Loucy (cell line): ENCODE measurements around the gene HTR2A.

Experiments used
- H2AFZ ChIP-seq: fragments of 200-600 bp; sonication (generic); 2 replicates; pipeline ENCODE4 v1.6.0; 2016; ENCODE audit warnings: antibody characterized with exemption, mild to moderate bottlenecking, low read length, moderate library complexity
- H3F3A ChIP-seq: fragments of 200-600 bp; 2 replicates; pipeline ENCODE4 v1.6.0; 2016; ENCODE audit warnings: antibody characterized with exemption, low read depth, mild to moderate bottlenecking
- H3K27me3 ChIP-seq: fragments of 200-600 bp; sonication (generic); 2 replicates; pipeline ENCODE4 v1.6.1; 2014; ENCODE audit warnings: low read length, mild to moderate bottlenecking; ENCODE audit not compliant: insufficient read depth, poor library complexity, severe bottlenecking
- H3K36me3 ChIP-seq: fragments of 200-600 bp; sonication (generic); 2 replicates; pipeline ENCODE4 v1.6.1; 2016; ENCODE audit warnings: low read length; ENCODE audit not compliant: insufficient read depth
- H3K4me1 ChIP-seq: fragments of 200-600 bp; sonication (generic); 2 replicates; pipeline ENCODE4 v1.5.1; 2014; ENCODE audit warnings: low read length, mild to moderate bottlenecking; ENCODE audit not compliant: insufficient read depth, poor library complexity, severe bottlenecking
- H3K4me2 ChIP-seq: fragments of 200-600 bp; sonication (generic); 2 replicates; pipeline ENCODE4 v1.6.0; 2014; ENCODE audit warnings: antibody characterized with exemption, low read length, low read depth, mild to moderate bottlenecking; ENCODE audit not compliant: poor library complexity, severe bottlenecking
- H3K4me3 ChIP-seq: fragments of 200-600 bp; sonication (generic); 2 replicates; pipeline ENCODE4 v1.5.1; 2014; ENCODE audit warnings: low read length, mild to moderate bottlenecking, mixed read lengths; ENCODE audit not compliant: poor library complexity, severe bottlenecking
- H3K79me2 ChIP-seq: fragments of 200-600 bp; sonication (generic); 2 replicates; pipeline ENCODE4 v1.6.1; 2014; ENCODE audit warnings: low read length; ENCODE audit not compliant: insufficient read depth
- H3K9ac ChIP-seq: fragments of 200-600 bp; sonication (generic); 2 replicates; pipeline ENCODE4 v1.6.0; 2014; ENCODE audit warnings: mild to moderate bottlenecking, low read depth, low read length, moderate library complexity; ENCODE audit not compliant: poor library complexity, severe bottlenecking
- H3K9me2 ChIP-seq: fragments of 200-600 bp; sonication (generic); replicated peaks from 2 replicates; pipeline ENCODE4 v1.6.1; 2016; ENCODE audit warnings: low read depth, low read length, mixed read lengths
- H3K9me3 ChIP-seq: fragments of 200-600 bp; sonication (generic); 2 replicates; pipeline ENCODE4 v1.6.1; 2014; ENCODE audit warnings: mild to moderate bottlenecking, antibody characterized with exemption, low read length, low read depth; ENCODE audit not compliant: insufficient read depth
- H4K20me1 ChIP-seq: fragments of 200-600 bp; sonication (generic); 2 replicates; pipeline ENCODE4 v1.6.0; 2014; ENCODE audit warnings: antibody characterized with exemption, low read length, mild to moderate bottlenecking; ENCODE audit not compliant: insufficient read depth, poor library complexity, severe bottlenecking
- EZH2phosphoT487 ChIP-seq: fragments of 200-600 bp; IDR thresholded peaks from 2 replicates; pipeline ENCODE4 v1.6.1; 2018; ENCODE audit warnings: antibody characterized with exemption, mild to moderate bottlenecking, moderate library complexity, borderline replicate concordance
- TF ChIP-seq, protein P1 (sequence below): fragments of 200-600 bp; sonication (generic); conservative IDR thresholded peaks from 2 replicates; pipeline ENCODE4 v1.5.1; 2014; ENCODE audit warnings: mild to moderate bottlenecking, antibody characterized with exemption, low read length

HTR2A gene

DNA sequence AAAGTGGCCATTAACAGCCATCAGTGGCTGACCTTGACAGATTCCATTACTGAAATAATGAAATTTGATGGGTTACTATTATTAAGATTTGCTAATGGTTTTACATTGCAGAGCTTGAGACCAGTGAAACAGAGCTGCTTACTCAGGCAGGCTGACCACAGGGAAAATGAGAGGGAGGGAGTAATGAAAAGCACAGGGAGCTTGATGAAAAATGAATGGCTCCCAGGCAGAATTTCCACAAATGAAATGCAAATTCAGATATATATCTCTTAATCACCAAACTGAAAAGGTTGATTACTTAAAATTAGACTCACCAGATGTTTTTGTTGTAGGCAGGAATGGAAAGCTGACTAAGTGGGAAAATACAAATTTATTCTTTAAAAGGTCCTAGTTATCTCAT lies 36.1 kb downstream of the HTR2A start:
- H2AFZ ChIP-seq: no peak overlapping the region
- no peak for TF ChIP-seq EZH2phosphoT487
- TF ChIP-seq, protein P1, sequence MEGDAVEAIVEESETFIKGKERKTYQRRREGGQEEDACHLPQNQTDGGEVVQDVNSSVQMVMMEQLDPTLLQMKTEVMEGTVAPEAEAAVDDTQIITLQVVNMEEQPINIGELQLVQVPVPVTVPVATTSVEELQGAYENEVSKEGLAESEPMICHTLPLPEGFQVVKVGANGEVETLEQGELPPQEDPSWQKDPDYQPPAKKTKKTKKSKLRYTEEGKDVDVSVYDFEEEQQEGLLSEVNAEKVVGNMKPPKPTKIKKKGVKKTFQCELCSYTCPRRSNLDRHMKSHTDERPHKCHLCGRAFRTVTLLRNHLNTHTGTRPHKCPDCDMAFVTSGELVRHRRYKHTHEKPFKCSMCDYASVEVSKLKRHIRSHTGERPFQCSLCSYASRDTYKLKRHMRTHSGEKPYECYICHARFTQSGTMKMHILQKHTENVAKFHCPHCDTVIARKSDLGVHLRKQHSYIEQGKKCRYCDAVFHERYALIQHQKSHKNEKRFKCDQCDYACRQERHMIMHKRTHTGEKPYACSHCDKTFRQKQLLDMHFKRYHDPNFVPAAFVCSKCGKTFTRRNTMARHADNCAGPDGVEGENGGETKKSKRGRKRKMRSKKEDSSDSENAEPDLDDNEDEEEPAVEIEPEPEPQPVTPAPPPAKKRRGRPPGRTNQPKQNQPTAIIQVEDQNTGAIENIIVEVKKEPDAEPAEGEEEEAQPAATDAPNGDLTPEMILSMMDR: no peak
- no peak overlapping the region for H3K4me3 ChIP-seq
- H3K4me1 ChIP-seq: no peaks in the 10 kb centered on the region
- no peak overlapping the region for H3K4me2 ChIP-seq
- no peaks in the 10 kb centered on the region for H3K79me2 ChIP-seq
- H3K9me2 ChIP-seq: no peaks in the 10 kb centered on the region
- no peaks in the 10 kb centered on the region for H4K20me1 ChIP-seq
- no peaks in the 10 kb centered on the region for H3F3A ChIP-seq
- H3K27me3 ChIP-seq: no peaks in the 10 kb centered on the region
- H3K9me3 ChIP-seq: no peaks in the 10 kb centered on the region
- no peaks in the 10 kb centered on the region for H3K36me3 ChIP-seq
- no peak overlapping the region for H3K9ac ChIP-seq

GRCh38 chr13:46858776-46859175 lies 38.1 kb downstream of the HTR2A start:
- Histone ChIP-seq H3K4me2 (no peak overlapping the region), H3K36me3 (no peaks in the 10 kb centered on the region), H3F3A (no peaks in the 10 kb centered on the region), H3K4me1 (no peaks in the 10 kb centered on the region), H3K9ac (no peak overlapping the region), H3K79me2 (no peaks in the 10 kb centered on the region), H4K20me1 (no peaks in the 10 kb centered on the region), H3K9me3 (no peaks in the 10 kb centered on the region), H3K9me2 (no peaks in the 10 kb centered on the region), H3K4me3 (no peak overlapping the region), H3K27me3 (no peaks in the 10 kb centered on the region), H2AFZ (no peak overlapping the region)
- TF ChIP-seq EZH2phosphoT487: no peak
- TF ChIP-seq, protein P1: no peak

DNA sequence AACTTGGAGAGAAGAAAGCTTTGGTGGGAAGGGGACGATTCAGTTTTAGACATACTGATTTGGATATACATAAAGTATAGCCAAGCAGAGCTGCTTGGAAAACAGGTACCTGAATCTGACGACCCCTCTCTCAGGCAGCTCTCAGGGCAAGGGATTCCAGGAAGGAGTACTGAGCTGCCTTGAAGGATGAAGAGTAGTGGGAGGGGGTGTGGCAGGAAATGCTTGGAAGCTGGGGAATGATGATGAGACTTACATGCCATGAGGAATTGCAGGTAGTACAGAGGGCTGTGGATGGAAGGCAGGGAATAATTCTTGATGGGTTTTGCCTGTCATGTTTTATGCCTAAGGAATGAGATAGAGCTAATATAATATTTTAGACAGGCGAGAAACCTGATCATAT lies 38.7 kb downstream of the HTR2A start:
- Histone ChIP-seq H3K9me2 (no peaks in the 10 kb centered on the region), H3K4me2 (no peak overlapping the region), H2AFZ (no peak overlapping the region), H3K4me3 (no peak overlapping the region), H4K20me1 (no peaks in the 10 kb centered on the region), H3K36me3 (no peaks in the 10 kb centered on the region), H3K9me3 (no peaks in the 10 kb centered on the region), H3K9ac (no peak overlapping the region), H3F3A (no peaks in the 10 kb centered on the region), H3K27me3 (no peaks in the 10 kb centered on the region), H3K79me2 (no peaks in the 10 kb centered on the region), H3K4me1 (no peaks in the 10 kb centered on the region)
- no peak for TF ChIP-seq EZH2phosphoT487
- TF ChIP-seq, protein P1: no peak
